GM13976 (cell line): ENCODE data around the gene MPEG1.

ENCODE experiments used
- DNase-seq: peaks from one replicate; pipeline ENCODE4 v3.0.0; 2012; ENCODE audit warnings: low spot score
- in situ Hi-C: fragments of 300-500 bp; cut with MboI; formaldehyde crosslinking; loops from one replicate; pipeline ENCODE4 v1.12.0; 2022; ENCODE audit warnings: low sequenced_read_pairs, mixed read lengths, inconsistent platforms; ENCODE audit not compliant: unreplicated experiment
- TF ChIP-seq, protein P1 (sequence below): IDR thresholded peaks from 2 replicates; pipeline ENCODE4 v1.5.1; 2012; ENCODE audit warnings: borderline replicate concordance, mild to moderate bottlenecking; ENCODE audit not compliant: insufficient read depth; ENCODE audit errors: extremely low read depth, missing control alignments, control extremely low read depth

Gene MPEG1

DNA sequence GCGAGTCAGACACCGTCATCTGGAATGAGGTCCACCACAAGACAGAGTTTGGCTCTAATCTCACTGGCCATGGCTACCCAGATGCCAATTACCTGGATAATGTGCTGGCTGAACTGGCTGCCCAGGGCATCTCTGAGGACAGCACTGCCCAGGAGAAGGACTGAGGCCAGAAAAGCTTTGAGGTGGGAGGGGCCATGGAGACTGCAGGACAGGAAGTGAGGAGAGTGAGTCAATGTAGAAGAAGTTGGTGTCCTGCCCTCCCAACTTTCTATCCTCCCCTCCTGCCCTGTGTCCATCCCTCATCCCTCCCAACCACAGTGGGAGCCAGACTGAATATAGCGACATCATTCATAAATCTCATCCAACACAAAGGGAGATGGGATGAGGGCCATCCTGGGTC lies 8.0 kb downstream of the MPEG1 start:
- in situ Hi-C loops: loop anchor here (5.0 kb wide), 1 partner anchor 32 kb away; the partner anchor contains the start of gene DTX4
- TF ChIP-seq, protein P1, sequence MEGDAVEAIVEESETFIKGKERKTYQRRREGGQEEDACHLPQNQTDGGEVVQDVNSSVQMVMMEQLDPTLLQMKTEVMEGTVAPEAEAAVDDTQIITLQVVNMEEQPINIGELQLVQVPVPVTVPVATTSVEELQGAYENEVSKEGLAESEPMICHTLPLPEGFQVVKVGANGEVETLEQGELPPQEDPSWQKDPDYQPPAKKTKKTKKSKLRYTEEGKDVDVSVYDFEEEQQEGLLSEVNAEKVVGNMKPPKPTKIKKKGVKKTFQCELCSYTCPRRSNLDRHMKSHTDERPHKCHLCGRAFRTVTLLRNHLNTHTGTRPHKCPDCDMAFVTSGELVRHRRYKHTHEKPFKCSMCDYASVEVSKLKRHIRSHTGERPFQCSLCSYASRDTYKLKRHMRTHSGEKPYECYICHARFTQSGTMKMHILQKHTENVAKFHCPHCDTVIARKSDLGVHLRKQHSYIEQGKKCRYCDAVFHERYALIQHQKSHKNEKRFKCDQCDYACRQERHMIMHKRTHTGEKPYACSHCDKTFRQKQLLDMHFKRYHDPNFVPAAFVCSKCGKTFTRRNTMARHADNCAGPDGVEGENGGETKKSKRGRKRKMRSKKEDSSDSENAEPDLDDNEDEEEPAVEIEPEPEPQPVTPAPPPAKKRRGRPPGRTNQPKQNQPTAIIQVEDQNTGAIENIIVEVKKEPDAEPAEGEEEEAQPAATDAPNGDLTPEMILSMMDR: no peak
- no peak for DNase-seq

DNA sequence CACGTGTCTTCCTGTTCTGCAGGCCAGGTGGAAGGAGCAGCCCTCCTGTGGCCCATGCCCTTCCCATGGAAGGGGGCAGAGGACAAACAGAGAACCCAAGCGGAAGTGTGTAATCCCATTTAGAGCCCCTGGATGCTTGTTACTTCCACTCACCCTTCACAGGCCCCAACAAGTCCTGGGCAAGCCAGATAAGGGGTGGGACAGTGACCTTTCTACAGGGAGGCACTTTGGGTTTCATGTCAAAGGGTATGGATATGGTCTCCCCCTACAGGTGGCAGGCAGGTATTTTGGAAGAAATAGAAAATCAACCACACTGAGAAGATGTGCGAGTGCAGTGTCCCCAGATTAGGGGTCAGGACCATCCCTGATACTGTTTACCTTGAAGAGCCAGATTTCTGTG lies 11.4 kb downstream of the MPEG1 start:
- in situ Hi-C loops: no loop called here
- TF ChIP-seq, protein P1: no peak
- DNase-seq: no peak

DNA sequence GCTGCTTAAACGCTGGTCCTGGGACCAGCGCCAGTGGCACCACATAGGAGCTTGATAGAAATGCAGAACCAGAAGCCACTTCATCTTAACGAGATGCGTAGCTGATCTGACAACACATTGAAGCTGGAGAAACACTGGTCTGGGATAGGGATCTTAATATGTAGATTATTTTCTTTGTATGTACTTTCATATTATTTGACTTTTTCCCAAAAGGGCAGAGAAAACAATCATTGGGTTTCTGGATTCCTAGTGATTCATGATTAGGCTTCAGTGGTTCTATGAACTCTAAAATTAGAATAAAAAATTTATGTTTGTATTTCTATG lies 12.3 kb downstream of the MPEG1 start:
- in situ Hi-C loops: no loop called here
- TF ChIP-seq, protein P1: no peak
- no peak for DNase-seq

DNA sequence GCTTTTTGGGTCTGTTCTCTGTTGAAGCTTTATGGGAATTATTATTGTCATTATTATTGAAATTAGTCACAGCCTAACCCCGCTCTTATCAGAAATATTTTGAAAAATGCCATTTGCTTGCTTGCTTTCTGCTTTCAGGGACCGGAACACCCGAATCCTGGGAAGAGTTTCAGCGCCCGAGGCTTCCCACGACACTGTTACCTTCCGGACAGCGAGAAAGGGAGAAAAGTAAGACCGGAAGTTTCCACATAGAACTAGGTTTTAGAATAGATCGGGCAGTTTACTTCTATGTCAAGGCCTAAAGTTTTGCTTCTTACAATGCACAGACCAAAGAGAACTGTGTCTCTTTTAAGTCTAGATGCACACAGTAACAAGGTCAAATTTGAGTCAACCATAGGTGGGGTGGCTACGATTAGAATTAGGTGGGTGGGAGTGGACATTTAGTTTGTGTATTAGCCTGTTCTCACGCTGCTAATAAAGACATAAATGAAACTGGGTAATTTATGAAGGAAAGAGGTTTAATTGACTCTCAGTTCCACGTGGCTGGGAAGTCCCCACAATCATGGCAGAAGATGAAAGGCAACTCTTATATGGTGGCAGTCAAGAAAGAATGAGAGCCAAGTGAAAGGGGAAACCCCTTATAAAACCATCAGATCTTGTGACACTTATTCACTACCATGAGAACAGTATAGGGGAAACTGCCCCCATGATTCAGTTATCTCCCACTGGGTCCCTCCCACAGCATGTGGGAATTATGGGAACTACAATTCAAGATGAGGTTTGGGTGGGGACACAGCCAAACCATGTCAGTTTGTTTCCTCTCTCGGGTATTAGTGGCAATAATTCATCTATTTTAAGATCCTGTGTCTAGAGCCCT lies 12.9 kb downstream of the MPEG1 start:
- TF ChIP-seq, protein P1: no peak
- DNase-seq: peak; percentile 60
- in situ Hi-C loops: no loop called here

DNA sequence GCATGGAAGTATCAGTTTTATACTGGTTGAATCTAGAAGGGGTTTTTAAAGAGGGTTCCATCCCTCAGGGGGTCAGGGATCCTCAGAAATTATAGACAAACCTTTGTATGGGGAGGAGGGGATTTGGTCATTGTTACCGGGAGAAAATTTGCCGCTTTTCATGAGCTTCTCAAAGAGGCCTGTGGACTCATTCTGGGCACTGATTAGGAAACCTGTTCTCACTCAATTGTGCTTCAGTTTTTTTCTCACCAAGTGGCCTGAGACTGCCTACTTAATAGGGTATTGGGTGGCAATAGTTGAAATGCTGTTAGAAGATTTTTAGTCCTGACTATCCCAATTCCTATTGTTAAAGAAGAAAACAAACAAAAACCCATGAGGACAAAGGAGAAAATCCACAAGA lies 14.0 kb downstream of the MPEG1 start:
- in situ Hi-C loops: no loop called here
- TF ChIP-seq, protein P1: no peak

DNA sequence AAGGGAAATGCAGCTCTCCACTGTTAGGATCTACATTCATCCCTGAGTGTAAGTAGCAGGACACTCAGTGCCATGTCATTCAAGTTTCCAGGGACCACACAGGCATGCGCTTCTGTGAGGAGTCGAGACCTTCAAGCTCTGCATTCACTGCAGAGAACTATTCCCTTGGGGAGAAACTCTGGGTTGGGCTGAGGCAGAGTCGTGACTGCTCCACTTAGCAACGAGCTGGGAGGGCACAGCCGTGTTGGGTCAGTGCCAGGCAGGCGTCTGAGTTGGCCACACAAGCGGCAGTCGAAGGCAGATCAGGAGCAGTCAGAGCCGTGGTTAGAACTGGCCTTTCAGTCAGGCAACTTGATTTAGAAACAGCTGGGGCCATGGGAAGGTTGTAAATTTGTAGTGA lies 14.7 kb downstream of the MPEG1 start:
- DNase-seq: no peak
- in situ Hi-C loops: no loop called here
- TF ChIP-seq, protein P1: no peak

More for the DNA sequence above, 14.0 kb downstream of the MPEG1 start:
- DNase-seq: no peak
